GM19043 (cell line): Measurements from ENCODE around the gene SPECC1L.

Experiments
- ATAC-seq: cut with Tn5 transposase; IDR thresholded peaks from one replicate; pipeline ENCODE4 v1.9.1; 2021; ENCODE audit warnings: low read depth; ENCODE audit not compliant: unreplicated experiment

SPECC1L gene

GRCh38 chr22:24392218-24392931 lies 121.7 kb downstream of the SPECC1L start:
- no peak for ATAC-seq

GRCh38 chr22:24393012-24393559 lies 122.5 kb downstream of the SPECC1L start:
- no peak for ATAC-seq

DNA sequence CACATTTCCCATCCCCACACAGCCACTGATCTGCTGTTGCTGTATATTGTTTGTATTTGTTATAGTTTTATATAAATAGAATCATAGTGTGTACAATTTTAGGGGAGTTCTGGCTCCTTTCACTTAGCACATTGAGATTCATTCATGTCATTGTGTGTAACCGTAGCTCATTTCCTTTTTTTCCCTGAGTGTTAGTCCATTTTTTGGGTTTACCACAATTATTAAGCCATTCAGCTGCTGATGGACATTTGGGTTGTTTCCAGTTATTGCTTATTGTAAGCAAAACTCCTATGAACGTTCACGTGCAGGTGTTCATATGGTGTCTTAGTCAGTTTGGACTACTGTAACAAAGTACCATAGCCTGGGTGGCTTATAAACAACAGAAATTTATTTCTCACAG lies 123.2 kb downstream of the SPECC1L start:
- no peak for ATAC-seq

- no peak for ATAC-seq
Observed at GRCh38 chr22:24394254-24394653, 123.6 kb downstream of the SPECC1L start.

DNA sequence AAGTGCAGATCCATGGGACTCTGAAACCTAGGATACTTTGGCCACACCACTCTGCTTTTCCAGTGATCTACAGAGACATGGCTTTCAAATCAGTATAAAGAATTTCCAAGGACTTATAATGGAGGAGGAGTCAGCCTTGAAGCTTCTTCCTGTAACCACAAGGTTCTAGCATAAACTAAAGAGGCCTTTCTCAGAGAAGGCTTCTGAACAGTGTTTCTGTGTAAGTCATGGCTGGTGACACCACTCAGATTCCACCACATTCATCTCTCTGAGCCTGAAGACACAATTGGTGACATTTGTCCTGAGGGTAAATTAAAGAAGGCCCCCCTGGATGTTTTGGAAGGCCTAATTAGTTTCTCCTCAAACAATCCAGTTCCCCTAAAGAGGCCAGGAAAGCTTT lies 127.8 kb downstream of the SPECC1L start:
- no peak for ATAC-seq

DNA sequence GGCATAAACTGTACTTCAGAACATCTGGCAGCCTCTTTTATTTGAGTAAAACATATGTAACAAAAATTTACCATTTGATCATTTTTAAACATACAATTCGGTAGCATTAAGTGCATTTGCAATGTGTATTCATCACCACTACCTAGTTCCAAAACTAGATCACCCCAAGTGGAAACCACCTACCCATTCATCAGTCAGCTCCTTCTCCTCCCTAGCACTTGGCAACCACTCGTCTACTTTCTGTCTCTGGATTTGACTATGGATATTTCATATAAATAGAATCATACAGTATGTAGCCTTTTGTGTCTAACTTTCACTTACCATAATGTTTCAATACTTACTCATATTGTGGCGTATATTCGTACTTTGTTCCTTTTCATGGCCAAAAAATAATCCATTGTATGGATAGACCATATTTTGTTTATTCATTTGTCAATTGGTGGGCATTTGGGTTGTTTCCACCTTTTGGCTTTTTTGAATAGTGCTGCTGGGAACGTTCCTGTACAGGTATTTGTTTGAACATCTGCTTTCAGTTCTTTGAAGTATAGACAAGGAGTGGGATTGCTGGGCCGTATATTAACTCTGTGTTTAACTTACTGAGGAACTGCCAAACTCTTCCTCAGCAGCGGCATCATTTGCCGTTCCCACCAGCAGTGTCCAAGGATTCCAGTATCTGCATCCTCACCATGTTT lies 129.5 kb downstream of the SPECC1L start:
- ATAC-seq: no peak

GRCh38 chr22:24400726-24401596 lies 130.3 kb downstream of the SPECC1L start:
- no peak for ATAC-seq

DNA sequence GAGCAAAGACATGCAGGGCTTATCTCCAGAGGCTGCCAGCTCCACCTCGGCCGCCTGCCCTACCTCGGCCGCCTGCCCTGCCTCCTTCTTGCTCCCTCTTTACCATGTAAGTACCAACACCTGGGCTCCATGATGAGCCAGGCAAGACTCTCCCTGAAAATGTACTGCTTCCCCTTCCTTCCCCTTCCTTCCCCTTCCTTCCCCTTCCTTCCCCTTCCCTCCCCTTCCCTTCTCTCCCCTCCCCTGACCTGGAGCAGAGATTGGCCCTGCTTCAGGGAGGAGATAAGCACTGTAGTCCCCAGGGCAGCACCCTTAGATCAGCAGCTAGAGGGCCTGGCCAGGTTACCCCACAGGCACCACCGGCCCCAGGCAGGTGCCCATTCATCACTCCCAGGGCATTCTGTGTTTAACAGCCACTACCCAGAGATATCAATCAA lies 131.3 kb downstream of the SPECC1L start:
- no peak for ATAC-seq

GRCh38 chr22:24402460-24403192 lies 132.0 kb downstream of the SPECC1L start:
- ATAC-seq: no peak

DNA sequence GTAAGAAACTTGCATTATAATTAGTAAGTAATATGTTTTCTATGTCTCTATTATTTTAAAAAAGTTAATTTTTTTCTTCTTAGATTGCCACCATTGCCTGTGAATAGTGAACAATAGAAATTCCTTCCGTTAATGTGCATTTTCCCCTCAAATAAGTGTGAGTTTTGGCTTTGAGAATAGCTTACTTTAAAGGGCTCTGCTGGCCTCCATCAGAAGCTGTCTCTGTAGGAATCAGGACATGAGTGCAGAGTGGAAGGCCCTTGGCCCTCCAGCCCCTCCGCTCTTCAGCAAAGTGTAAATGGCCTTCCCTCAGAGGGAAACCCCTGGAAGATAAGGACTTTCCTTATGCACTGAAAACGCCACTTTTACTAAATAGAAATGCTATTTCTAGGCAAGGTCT lies 132.7 kb downstream of the SPECC1L start:
- ATAC-seq: no peak

- no peak for ATAC-seq
Observed at GRCh38 chr22:24404561-24405275, 134.1 kb downstream of the SPECC1L start.

DNA sequence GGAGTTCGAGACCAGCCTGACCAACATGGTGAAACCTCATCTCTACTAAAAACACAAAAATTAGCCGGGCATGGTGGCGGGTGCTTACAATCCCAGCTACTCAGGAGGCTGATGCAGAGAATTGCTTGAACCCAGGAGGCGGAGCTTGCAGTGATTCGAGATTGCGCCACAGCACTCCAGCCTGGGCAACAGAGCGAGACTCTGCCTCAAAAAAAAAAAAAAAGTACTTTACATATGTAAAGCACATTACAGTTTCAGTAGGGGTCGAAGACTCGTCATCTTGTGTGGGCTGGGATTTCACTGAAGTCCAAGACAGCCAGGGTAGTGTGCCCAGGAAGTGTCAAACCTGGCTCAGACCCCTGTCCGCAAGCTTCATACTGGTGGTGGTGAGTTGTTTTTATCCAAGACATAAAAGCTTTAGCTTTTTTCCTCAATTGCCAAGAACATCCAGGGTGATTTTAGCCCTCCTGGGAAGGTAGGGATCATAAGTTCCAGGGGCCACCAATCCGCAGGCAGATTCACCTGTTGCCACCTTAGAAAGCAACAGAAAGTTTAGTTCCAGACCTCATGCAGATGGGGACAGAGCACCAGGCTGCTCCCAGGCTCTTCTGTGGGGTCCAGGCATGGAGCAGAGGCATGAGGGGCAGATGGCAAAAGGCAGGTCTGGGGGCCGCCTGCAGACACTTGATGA lies 135.1 kb downstream of the SPECC1L start:
- no peak for ATAC-seq

GRCh38 chr22:24406322-24407277 lies 136.0 kb downstream of the SPECC1L start:
- no peak for ATAC-seq

DNA sequence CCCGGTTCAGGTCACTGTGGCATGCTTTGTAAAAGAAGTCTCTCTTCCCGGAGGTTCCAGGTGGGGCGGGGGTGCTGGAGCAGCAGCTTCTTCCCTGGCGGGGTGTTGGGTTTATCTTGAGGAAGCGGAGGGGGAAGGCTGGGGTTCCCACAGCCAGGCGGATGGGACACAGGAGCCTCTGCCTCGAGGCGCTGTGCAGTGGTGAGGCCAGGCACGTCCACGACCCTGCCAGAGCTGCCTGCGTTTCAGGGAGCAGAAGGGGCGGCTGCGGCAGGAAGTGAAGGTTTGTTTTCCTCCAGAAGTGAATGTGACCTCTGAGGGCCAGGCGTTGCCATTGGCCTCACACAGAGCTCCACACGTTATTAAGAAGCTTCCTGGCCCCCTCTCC lies 136.6 kb downstream of the SPECC1L start:
- ATAC-seq: no peak

GRCh38 chr22:24407884-24408283 lies 137.3 kb downstream of the SPECC1L start:
- no peak for ATAC-seq

DNA sequence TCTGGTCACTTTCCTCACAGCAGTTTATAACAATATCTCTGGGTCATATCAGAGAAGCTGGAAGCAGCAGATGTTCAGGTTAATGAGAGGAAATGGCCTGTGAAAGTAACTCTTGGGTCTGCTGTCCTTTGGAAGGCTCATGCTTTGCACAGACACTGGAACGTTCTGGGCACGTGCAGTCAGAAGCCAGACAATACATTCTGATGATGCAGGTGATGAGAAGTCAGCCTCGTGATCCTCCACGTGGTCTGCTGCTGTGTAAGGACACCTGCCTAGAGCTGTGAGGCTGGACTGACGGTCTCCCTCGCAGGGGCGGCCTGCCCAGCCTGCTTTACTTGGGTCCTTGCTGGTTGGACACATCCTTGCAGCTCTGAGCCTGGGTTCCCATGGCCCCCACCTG lies 138.0 kb downstream of the SPECC1L start:
- no peak for ATAC-seq

GRCh38 chr22:24409707-24410106 lies 139.1 kb downstream of the SPECC1L start:
- no peak for ATAC-seq
